IPS-NIHi7 (cell line): ENCODE measurements around the gene SLC2A13.

Source experiments
- DNase-seq: peaks from one replicate; pipeline ENCODE4 v3.0.0; 2012; ENCODE audit warnings: mixed read lengths; ENCODE audit errors: extremely low spot score

Gene SLC2A13

DNA sequence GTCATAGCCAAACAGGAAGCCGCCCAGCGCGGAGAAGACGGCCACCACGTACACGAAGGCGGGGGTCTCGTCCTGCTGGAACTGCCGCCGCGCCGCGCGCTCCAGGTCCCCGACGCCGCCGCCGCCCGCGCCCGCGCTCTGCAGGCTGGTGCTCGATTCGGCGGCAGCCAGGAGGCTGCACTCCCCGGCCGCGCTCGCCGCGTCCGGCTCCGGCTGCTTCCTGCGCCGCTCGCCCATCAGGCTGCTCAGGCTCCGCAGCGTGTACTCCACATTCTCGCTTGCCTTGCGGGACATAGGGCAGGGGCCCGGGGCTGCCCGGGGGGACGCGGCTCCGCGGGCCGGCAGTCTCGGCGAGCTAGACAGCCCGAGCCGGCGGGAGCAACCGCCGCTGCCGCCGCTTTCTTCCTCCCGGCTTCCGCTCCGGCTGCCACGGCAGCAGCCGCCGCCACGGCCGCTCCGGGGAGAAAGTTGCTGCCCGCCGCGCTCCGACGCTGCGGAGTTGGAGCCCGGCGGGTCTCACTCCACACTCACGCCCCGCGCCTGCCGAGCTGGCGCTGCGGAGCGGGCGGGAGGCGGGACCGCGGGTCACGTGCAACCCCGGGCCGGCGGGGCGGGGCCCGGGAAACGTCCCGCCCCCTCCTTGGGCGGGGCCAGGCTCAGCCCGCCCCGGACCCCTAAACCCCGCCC, at the start of gene SLC2A13:
Gene SLC2A13 (minus strand): TSS at position 567 of the 687 bp plus-strand sequence. CDS start 273 bp downstream, at position 294.
- DNase-seq: peak; percentile 91

- no peak for DNase-seq
Observed at GRCh38 chr12:40154381-40154780, 48.5 kb upstream of the SLC2A13 start.

- DNase-seq: no peak
Observed at GRCh38 chr12:40153432-40153831, 47.6 kb upstream of the SLC2A13 start.

- DNase-seq: peak; percentile 14
Observed at GRCh38 chr12:40152783-40153383, 47.0 kb upstream of the SLC2A13 start.

GRCh38 chr12:40149673-40150260, 43.9 kb upstream of the SLC2A13 start:
- no peak for DNase-seq

DNA sequence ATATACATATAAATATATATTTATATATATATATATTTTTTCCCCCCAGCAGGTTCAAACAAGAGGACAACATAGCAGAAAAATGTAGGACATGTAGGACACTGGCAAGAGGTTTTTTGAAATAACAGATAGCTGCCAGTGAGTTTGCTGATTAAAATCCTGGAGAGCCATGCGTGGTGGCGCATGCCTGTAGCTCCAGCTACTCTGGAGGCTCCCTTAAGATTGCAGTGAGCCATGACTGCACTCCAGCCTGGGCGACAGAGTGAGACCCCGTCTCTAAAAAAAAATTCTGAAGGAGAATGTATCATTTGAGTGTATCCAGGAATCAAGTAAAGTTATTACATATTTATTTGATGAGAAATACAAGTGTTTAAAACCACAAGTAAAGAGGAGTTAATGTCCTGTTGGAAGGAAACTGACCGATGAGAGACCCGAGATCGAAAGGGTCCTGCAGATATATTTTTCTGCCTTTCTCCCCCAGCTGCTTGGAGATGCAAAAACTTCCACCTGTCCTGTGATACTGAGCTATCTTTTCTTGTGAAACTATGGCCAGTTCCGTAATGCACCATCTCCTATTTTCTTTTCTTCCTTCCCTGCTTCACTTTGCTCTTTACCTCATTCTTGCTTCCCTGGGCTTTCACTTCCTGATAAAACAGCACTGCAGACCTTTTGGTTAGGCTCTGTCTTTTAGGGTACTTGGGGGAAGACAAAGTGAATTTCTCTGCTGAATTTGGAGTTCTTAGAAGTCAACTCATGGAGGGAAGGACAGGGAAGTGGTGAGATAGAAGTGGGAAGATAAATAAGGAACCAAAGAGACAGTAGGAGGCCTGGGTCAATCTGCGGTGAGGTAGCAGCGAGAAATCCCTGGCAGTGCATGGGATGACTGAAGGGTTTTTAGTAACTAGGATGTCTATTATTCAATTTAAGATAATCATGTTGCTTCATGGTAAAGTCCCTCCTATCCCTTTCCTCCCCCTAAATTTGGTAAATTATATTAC, 41.2 kb upstream of the SLC2A13 start:
- no peak for DNase-seq

- DNase-seq: no peak
Observed at GRCh38 chr12:40145896-40146295, 40.0 kb upstream of the SLC2A13 start.

DNA sequence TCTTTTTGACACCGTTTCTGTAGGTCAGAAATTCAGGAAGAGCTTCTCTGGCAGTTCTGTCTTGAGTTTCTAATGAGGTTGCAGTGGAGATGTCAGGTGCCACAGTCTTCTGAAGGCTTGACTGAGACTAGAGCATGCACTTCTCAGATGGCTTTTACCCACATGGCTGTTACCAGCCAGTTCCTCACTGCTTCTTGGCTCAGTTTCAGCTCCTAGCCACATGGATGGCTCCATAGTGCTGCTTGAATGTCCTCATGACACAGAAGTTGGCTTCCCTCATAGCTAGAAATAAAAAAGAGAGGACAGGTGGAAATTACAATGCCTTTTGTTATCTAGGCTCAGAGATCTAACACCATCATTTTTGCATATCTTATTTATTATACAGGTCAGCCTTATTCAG, 38.1 kb upstream of the SLC2A13 start:
- no peak for DNase-seq

DNA sequence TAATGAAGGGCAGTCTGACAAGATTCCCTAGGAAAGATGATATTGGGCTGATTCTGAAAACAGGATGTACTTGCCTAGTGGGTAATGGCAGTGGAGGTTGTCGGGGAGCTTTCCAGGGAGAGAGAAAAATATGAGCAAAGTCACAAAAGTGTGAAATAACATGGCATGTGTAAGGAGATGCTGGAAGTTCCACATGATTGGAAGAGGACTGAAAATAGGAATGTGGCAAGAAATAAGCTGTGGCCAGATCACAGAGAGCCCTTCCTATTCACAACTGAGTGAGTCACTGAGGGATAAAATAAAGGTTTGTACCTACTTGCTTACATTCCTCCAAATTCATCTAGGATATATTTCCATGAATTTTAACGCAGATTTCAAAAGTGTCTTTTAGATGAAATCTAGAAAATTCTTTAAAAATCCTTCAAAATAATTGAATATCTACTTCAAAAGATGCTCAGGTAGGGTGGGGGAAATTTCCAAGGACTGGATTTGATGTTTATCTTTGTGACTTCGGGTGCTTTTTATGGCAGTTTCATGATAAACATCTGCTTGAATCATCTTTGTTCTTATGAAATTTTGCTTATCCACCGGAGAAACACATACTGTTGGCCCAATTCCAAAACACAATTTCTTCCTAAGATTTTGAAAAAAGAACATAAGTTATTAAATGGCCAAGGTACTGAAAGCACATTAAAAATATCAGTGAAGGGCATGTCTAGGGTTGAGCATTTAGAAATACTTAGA, 36.3 kb upstream of the SLC2A13 start:
- no peak for DNase-seq

GRCh38 chr12:40138526-40138925, 32.6 kb upstream of the SLC2A13 start:
- DNase-seq: no peak

DNA sequence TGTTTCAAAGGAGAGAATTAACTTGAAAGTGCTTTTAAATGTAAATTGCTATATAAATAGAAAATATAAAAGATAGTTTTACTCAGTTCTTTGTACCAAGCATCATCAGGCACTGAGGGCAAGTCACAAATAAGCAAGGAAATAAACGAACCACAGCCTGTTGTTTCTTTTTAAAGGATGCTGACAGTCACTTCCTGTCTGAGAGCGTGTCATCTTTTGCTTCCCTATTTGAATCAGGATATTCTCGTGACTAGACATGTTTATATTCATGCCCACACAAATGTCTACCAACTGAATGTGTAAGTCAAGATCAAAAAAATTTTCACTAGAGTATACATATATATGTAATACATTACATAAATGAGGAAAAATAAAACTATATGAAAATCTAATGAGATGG, 31.4 kb upstream of the SLC2A13 start:
- no peak for DNase-seq

GRCh38 chr12:40127408-40127807, 21.5 kb upstream of the SLC2A13 start:
- DNase-seq: no peak

GRCh38 chr12:40123496-40123895, 17.6 kb upstream of the SLC2A13 start:
- DNase-seq: no peak

GRCh38 chr12:40122842-40123241, 17.0 kb upstream of the SLC2A13 start:
- DNase-seq: no peak

DNA sequence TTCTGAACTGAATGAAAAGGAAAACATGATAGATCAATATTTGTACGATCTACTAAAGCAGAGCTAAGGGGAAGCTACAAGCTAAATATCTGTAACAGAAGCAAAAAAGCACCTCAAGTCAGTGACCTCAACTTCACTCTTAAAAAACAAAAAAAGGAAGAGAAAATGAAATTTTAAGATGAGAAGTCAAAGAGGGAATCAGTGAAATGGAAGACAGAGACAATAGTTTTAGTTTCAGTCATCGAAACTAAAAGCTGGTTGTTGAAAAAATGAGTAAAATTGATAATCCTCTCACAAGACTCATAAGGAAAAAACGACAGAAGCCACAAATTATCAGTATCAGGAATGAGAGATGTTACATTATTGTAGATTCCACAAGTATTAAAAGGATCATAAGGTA, 11.9 kb upstream of the SLC2A13 start:
- no peak for DNase-seq

- no peak for DNase-seq
Observed at GRCh38 chr12:40110586-40110985, 4.7 kb upstream of the SLC2A13 start.

GRCh38 chr12:40107803-40108620, 2.1 kb upstream of the SLC2A13 start:
- DNase-seq: no peak

GRCh38 chr12:40107098-40107802, 1.4 kb upstream of the SLC2A13 start:
- peak; percentile 65 for DNase-seq

DNA sequence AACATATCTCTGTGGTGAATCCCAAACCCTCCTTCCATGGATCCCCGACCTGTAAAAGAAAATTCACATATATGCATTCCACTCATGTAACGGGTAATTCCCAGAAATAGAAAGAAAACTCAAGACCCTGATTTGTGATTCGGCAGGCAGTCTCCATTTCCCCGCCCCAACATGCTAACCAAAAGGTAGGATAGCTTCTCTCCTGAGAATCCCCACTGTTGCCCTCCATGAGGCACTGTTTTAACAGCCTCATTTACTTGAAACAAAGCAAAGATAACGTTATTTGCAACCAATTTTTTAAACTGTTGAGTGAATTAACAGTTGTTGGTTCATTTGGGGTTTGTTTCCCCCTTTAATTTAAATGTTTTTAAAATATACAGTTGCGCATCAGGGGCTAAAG, 774 bp upstream of the SLC2A13 start:
- DNase-seq: no peak

DNA sequence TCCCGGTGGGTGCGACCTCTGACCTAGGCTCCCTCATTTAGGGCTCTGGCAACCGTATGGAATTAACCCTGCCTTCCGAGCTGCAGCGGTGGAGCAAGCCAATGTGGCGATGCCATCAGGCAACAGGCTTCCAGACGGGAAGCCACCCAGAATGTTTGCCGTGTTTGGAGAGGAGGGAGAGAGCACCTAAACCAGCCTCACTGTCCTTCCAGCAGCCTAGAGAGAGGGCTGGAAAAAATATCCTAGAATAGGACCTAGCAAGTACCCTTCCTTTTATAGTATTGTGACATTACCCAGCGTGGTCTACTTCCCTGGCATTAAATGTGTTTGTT, 287 bp upstream of the SLC2A13 start:
- DNase-seq: no peak
